Thyroid gland (tissue), 4 donors: ENCODE data around the gene SLC8A1. TPM values are rescaled to one million over a fixed set of nuclear protein-coding genes. Genes with fewer than 3 reads are reported as not detected.

Experiments used
- DNase-seq, 2 donors: peaks; one replicate each; pipeline ENCODE4 v3.0.0-alpha.2; 2019
- H3K27ac ChIP-seq, 3 donors: fragments of 200-600 bp; sonication (generic); 1 replicate in 2 of 3; 2 replicates in 1 of 3; pipeline ENCODE4 v1.5.1; 2016 to 2019; ENCODE audit warnings: mild to moderate bottlenecking in 1 of 3, moderate library complexity in 1 of 3
- H3K27me3 ChIP-seq: fragments of 200-600 bp; sonication (generic); one replicate; pipeline ENCODE4 v1.5.1; 2019
- H3K36me3 ChIP-seq, 2 donors: fragments of 200-600 bp; sonication (generic); one replicate each; pipeline ENCODE4 v1.5.1; 2016 to 2019
- H3K4me1 ChIP-seq, 2 donors: fragments of 200-600 bp; sonication (generic); one replicate each; pipeline ENCODE4 v1.5.1; 2017 to 2019
- H3K4me3 ChIP-seq, 3 donors: fragments of 200-600 bp; sonication (generic); replicated peaks in 1 of 3; 1 replicate in 2 of 3; 2 replicates in 1 of 3; pipeline ENCODE4 v1.5.1; 2016; ENCODE audit warnings: mild to moderate bottlenecking in 1 of 3
- H3K9me3 ChIP-seq: fragments of 200-600 bp; sonication (generic); one replicate; pipeline ENCODE4 v1.5.1; 2017
- CTCF ChIP-seq, 6 experiments: fragments of 200-600 bp in 3 of 6; fragments of 450-650 bp in 3 of 6; sonication (generic) in 3 of 6; IDR thresholded peaks; one replicate each; pipeline ENCODE4 v1.5.1; 2016 to 2019; ENCODE audit warnings: antibody characterized with exemption in 6 of 6, mild to moderate bottlenecking in 2 of 6, inconsistent platforms in 1 of 6, moderate library complexity in 1 of 6
- POLR2A ChIP-seq, 2 donors: fragments of 450-650 bp; IDR thresholded peaks; one replicate each; pipeline ENCODE4 v1.6.1; 2017; ENCODE audit warnings: antibody characterized with exemption in 2 of 2, mild to moderate bottlenecking in 2 of 2, moderate library complexity in 1 of 2
- whole genome bisulfite sequencing, 2 donors: methylation state at CpG; one replicate each; pipeline ENCODE4 v1.1.5; 2017; 5-methylcytosine and 5-hydroxymethylcytosine counted together
- intact Hi-C: fragments of 100-400 bp; cut with DNase I; formaldehyde crosslinking; loops from one replicate; pipeline ENCODE4 v1.15.1; 2023
- total RNA-seq, 4 donors: library from RNA; depleted of rRNA; stranded (reverse); fragments of >200 nt; gene quantifications; one replicate each; pipeline ENCODE4 v1.2.3, GENCODE V29; 2016

SLC8A1 gene
- total RNA-seq, 4 donors from 2014 or later = 2.0 to 5.1 (median 4.4) TPM

- 40 to 45% methylated on average over 5 of the region's 5 CpGs for WGBS, 2 donors
- TF ChIP-seq POLR2A (IDR thresholded peaks at IDR 0.05) (no peak), CTCF (IDR thresholded peaks at IDR 0.05) (no peak)
- intact Hi-C loops = no loop called here
- peaks cover 0 to 9% of the 10 kb centered on the region in 2 donors for H3K4me1 ChIP-seq
- H3K27me3 ChIP-seq = no peaks in the 10 kb centered on the region
- H3K4me3 ChIP-seq = no peak overlapping the region
- H3K27ac ChIP-seq = peak overlapping the region in 1 of 3 donors; percentile 34
- H3K36me3 ChIP-seq = no peaks in the 10 kb centered on the region
- peak; percentile 23 to 32 for DNase-seq
- H3K9me3 ChIP-seq = no peaks in the 10 kb centered on the region
Observed at GRCh38 chr2:40105593-40105992, 346.3 kb downstream of the SLC8A1 start.

GRCh38 chr2:40103590-40103989, 348.3 kb downstream of the SLC8A1 start:
- intact Hi-C loops = no loop called here
- no peak overlapping the region for H3K27ac ChIP-seq
- no peaks in the 10 kb centered on the region for H3K9me3 ChIP-seq
- WGBS, 2 donors = 50 to 61% methylated on average over 2 of the region's 2 CpGs
- no peaks in the 10 kb centered on the region for H3K27me3 ChIP-seq
- no peaks in the 10 kb centered on the region for H3K36me3 ChIP-seq
- no peak for DNase-seq
- TF ChIP-seq CTCF (IDR thresholded peaks at IDR 0.05) (no peak), POLR2A (IDR thresholded peaks at IDR 0.05) (no peak)
- H3K4me1 ChIP-seq = peaks cover 0 to 9% of the 10 kb centered on the region in 2 donors
- no peak overlapping the region for H3K4me3 ChIP-seq

GRCh38 chr2:40103163-40103562, 348.7 kb downstream of the SLC8A1 start:
- intact Hi-C loops = no loop called here
- TF ChIP-seq CTCF (IDR thresholded peaks at IDR 0.05) = no peak
- TF ChIP-seq POLR2A (IDR thresholded peaks at IDR 0.05) = no peak
- 87 to 89% methylated on average over 3 of the region's 3 CpGs for WGBS, 2 donors
- Histone ChIP-seq H3K4me1 (peaks cover 0 to 9% of the 10 kb centered on the region in 2 donors), H3K36me3 (no peaks in the 10 kb centered on the region), H3K27me3 (no peaks in the 10 kb centered on the region), H3K9me3 (no peaks in the 10 kb centered on the region), H3K4me3 (no peak overlapping the region), H3K27ac (no peak overlapping the region)
- no peak for DNase-seq

GRCh38 chr2:40102447-40102846, 349.4 kb downstream of the SLC8A1 start:
- no peak overlapping the region for H3K4me3 ChIP-seq
- H3K9me3 ChIP-seq = no peaks in the 10 kb centered on the region
- WGBS, 2 donors = 90 to 94% methylated on average over 6 of the region's 6 CpGs
- no peak overlapping the region for H3K27ac ChIP-seq
- intact Hi-C loops = no loop called here
- TF ChIP-seq POLR2A (IDR thresholded peaks at IDR 0.05) = no peak
- no peak for TF ChIP-seq CTCF (IDR thresholded peaks at IDR 0.05)
- no peaks in the 10 kb centered on the region for H3K27me3 ChIP-seq
- DNase-seq = no peak
- H3K36me3 ChIP-seq = no peaks in the 10 kb centered on the region
- peaks cover 0 to 9% of the 10 kb centered on the region in 2 donors for H3K4me1 ChIP-seq

- Histone ChIP-seq H3K36me3 (no peaks in the 10 kb centered on the region), H3K27ac (no peak overlapping the region), H3K4me3 (no peak overlapping the region), H3K27me3 (no peaks in the 10 kb centered on the region), H3K4me1 (peaks cover 0 to 9% of the 10 kb centered on the region in 2 donors), H3K9me3 (no peaks in the 10 kb centered on the region)
- TF ChIP-seq POLR2A (IDR thresholded peaks at IDR 0.05) = no peak
- no peak for TF ChIP-seq CTCF (IDR thresholded peaks at IDR 0.05)
- intact Hi-C loops = no loop called here
- no peak for DNase-seq
- 3 to 6% methylated on average over 1 of the region's 1 CpG for WGBS, 2 donors
Observed at GRCh38 chr2:40101131-40101575, 350.7 kb downstream of the SLC8A1 start.
